Stimulated activated CD8-positive, alpha-beta memory T cell treated with anti-CD3 and anti-CD28 coated beads, Interleukin-15, amount 100 ng/mL, for 48 hours (primary cell): ENCODE results near the gene IKZF3.
"Not testable (repeated sequence)": the region's sequence is repeated elsewhere in the genome, so short reads cannot be mapped to it uniquely, and the experiment has no call there.

Experiments used
- DNase-seq, 2 donors: peaks; one replicate each; pipeline ENCODE4 v3.0.0-alpha.2; 2020; ENCODE audit warnings: low read depth in 2 of 2

Gene IKZF3

DNA sequence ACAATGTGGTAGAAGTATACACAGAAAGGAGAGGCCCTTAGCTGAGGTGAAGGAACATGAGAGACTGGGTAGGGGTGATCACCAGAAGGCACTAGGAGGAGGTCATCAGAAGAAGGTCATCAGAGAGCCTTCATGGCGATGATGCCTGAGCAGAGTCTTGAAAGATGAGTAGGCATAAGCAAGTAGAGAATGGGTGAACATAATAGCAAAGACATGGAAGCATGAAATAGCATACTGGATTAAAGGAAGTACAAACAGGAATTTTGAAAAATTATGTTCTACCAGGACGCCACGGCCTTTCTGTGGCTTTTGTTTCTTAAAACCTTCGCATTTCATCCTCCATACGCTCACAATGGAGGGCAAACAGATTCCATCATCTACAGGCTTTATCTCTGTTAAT lies 2.9 kb downstream of the IKZF3 start:
- DNase-seq: no peak

DNA sequence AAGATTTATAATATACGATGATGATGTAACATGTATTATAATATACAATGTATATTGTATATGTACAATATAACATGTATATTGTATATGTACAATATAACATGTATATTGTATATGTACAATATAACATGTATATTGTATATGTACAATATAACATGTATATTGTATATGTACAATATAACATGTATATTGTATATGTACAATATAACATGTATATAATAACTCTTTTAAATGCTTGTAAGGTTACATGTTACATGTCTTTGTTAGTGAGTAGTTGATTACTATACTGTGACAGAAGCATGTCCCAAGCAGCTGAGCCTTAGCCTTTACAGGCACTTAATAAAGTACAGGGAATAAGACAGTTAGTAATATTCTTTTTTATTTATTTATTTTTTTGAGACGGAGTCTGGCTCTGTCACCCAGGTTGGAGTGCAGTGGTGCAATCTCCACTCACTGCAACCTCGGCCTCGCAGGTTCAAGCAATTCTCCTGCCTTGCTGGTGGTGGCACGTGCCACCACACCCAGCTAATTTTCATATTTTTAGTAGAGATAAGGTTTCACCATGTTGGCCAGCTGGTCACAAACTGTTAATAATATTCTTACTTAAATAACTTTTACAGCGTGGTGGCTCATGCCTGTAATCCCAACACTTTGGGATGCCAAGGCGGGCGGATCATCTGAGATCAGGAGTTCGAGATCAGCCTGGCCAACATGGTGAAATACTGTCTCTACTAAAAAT lies 8.0 kb downstream of the IKZF3 start:
- DNase-seq: not testable (repeated sequence)

DNA sequence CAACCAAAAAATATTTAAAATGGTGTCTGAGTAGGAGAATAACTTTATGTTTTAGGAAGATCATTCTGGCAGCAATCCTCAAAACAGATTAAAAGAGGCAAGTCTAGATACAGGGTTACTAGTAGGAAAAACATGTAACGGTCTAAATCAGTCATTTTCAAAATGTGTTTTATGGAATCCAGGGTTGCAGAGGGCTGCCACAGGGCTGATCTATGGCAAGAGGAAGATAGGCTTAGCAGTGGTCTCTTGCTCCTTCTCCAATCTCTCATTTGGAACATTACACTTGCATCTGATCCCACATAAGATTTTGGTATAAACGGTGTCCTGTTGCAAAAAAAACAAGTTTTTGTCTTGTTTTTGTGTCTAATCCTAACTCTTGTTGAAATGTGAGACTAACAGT lies 9.2 kb downstream of the IKZF3 start:
- DNase-seq: no peak

DNA sequence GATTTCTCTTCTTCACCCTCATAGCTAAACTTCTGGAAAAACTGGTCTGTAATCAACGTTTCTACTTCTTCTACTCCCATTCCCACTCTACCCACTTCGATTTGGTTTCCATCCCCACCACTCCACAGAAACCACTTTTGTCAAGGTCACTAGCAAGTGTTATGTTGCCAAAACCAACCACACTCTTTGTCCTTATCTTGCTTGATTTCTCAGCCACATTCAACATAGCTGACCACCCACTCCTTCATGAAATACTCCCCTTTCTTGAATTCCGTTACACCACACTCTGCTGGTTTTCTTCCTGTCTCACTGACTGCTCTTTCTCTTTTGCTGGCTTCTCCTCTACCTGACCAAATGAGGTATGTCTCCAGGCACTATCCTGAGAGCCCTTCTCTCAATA lies 11.9 kb downstream of the IKZF3 start:
- no peak for DNase-seq

DNA sequence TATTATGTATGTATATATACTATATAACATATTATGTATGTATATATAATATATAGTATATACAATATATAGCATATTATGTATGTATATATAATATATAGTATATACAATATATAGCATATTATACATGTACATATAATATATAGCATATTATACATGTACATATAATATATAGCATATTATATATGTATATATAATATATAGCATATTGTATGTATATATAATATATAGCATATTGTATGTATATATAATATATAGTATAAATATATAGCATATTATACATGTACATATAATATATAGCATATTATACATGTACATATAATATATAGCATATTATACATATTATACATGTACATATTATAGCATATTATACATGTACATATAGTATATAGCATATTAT lies 13.9 kb downstream of the IKZF3 start:
- not testable (repeated sequence) for DNase-seq

DNA sequence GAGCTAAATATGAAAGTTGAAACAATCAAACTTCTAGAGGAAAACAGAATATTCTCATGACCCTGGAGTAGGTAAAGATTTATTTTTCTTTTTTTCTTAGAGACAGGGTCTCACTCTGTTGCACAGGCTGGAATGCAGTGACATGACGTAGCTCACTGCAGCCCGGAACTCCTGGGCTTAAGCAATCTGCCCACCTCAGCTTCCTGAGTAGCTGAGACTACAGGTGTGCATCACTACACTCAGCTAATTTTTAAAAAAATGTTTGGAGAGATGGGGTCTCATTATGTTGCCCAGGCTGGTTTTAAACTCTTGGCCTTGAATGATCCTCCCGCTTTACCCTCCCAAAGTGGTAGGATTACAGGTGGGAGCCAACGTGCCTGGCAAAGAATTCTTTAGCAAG lies 15.5 kb downstream of the IKZF3 start:
- DNase-seq: no peak

DNA sequence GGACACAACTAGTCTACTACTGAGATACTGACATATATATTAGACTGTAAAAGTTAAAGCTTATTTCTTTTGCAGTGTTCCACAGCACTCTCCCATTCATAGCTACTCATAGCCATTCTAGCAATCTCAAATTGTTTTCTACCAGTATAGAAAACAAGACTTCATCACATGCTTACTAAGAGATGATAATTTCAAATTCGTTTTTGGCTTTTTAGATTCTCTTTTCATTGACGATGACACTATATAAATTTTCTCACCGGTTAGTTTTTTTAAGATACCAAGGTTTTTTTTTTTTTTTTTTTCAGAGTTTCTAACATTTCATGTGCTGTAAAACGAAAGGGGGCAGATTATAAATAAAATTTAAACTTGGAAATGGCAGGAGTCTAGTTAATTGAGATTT lies 17.9 kb downstream of the IKZF3 start:
- no peak for DNase-seq

DNA sequence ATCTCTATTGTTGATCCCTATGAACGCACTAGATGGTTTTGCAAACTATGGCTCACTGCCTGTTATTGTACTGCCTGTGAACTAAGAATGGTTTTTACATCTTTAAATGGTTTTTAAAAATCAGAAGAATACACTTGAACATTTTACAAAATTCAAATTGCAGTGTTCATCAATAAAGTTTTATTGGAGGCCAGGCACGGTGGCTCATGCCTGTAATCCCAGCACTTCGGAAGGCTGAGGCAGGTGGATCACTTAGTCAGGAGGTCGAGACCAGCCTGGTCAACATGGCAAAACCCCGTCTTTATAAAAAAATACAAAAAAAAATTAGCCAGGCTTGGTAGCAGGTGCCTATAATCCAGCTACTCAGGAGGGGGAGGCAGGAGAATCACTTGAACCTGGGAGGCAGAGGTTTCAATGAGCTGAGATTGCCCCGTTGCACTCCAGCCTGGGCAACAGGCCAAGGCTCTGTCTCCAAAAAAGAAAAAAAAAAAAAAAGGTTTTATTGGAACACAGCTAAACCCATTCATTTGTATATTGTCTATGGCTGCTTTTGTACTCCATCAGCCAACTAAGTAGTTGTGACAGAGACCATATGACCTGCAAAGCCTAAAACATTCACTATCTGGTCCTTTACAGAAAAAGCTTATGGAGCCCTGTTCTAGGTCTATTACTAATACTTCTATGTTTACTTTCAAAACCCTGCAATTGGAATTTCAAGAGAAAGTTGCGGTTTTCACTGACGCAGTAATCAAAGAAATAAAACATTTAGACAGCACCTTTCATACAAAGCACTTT lies 18.9 kb downstream of the IKZF3 start:
- no peak for DNase-seq

DNA sequence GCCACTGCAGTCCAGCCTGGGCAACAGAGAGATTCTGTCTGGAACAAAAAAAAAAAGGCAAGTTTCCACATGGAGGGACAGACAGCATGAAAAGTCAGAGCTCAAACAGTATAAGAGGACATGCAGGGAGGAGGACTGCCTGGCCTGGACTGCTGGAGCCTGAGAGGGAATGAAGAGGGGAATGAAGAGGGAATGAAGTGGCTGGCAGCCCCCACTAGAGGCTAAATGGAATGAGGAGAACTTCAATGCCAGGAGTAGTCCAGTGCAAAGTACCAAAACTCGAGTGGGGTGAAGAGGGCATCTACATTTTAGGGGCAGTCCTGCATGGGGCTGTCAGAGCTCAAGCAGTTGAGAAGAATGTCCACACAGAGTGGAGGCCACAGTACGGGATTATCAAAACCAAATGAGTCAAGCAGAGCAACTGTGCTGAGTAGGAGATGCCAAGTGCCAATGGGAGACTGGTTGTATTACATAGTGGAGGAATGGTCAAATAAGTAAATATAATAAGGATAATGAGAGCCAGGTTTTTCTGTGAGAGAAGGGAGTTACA lies 22.9 kb downstream of the IKZF3 start:
- no peak for DNase-seq

DNA sequence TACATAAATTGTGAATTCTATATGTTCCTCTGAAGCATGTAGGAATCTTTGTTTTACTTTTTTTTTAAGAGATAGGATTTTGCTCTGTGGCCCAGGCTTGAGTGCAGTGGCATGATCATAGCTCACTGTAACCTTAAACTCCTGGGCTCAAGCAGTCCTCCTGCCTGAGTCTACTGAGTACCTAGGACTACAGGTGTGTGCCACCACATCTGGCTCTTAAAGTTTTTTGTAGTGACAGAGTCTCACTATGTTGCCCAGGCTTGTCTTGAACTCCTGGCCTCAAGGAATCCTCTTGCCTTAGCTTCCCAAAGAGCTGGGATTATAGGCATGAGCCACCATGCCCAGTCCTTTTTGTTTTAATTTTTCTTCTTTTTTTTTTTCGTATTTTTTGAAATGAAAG lies 25.3 kb downstream of the IKZF3 start:
- DNase-seq: no peak

DNA sequence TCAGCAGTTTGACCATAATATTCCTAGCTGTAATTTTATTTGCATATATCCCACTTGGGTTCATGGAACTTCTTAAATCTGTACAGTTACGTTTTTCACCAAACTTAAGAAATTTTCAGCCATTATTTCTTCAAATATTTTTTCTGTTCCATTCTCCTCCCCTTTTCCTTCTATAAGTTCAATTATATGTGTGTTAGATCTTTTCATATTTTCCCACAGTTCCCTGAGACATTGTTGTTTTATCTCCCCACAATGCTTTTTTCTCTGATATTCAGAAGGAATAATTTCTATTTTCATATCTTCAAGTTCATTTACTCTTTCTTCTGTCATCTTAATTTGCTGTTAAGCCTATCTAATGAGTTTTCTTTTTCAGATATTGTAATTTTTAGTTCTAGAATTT lies 26.1 kb downstream of the IKZF3 start:
- no peak for DNase-seq

DNA sequence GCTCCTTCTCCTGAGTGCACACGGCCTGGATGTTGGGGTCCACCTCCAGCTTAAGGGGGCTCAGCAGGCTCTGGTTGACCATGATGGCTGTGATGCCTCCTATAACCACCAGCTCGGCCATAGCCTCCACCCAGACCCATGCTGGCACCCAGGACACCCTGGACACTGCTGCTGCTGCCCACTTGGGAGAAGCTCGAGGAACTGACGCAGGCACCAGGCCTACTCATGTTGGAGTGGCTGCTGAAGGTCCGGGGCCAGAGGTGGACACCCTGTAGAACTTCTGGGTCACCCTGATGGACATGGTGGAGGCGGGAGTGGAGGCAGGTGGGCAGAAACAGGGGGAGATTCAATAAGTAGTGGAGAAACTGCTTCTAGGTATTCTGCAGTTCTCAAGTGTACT lies 28.0 kb downstream of the IKZF3 start:
- DNase-seq: no peak

DNA sequence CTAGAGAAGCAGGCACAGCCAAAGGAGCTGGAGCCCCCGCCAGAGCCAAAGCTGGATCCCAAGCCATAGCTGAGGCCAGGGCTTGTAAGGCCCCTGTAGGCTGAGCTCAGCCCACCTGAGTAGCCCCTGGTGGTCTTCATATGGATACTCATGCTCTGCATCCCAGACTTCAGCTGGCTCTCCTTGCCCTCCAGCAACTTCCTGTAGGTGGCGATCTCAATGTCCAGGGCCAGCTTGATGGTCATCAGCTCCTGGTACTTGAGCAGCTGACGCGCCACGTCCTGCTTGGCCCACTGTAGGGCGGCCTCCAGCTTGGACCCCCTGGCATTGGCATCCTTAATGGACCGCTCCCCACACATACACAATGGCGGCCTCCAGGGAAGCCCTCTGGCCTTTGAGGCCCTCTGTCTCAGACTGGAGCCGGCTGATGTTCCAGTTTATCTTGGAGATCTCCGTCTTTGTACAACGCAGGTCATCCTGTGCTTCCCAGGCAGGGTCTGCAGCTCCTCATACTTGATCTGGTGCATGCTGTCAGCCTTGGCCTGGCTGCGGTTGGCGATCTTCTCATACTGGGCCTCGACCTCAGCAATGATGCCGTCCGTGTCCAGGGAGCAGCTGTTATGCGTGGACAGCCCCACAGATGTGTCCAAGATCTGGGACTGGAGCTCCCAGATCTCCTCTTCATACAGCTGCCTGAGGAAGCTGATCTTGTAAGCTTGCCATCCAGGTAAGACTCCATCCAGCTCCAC lies 28.9 kb downstream of the IKZF3 start:
- no peak for DNase-seq

DNA sequence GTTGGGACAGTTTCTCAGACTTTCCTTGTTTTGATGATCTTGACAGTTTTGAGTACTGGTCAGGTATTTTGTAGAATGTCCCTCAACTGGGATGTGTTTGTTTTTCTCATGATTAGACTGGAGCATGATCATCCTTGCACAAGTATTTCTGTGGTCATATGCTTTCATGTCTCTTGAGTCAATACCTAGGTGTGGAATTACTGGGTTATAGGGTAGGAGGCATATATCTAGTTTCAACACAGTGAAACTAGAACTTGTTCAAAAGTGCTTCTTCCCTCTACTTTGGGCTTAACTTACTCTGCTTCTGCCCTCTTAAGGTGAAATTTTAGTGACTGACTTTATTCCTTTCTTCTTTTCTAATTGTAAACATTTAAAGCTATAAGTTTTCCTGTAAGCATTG lies 30.1 kb downstream of the IKZF3 start:
- DNase-seq: no peak

DNA sequence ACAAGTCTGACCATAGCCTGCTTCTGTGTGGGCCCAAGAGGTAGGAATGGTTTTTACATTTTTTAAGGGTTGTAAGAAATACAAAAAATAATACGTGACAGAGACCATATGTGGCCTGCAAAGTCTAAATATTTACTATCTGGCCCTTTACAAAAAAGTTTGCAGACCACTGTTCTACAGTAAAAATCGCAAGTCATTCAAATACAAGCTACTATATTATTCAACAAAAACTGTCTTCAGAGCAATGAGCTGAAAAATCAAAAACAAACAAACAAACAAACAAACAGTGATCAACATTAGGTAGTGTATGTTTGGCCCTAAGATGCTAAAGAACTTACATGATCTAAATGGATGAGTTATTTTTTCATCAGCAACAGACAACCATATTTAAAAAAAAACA lies 32.5 kb downstream of the IKZF3 start:
- no peak for DNase-seq

DNA sequence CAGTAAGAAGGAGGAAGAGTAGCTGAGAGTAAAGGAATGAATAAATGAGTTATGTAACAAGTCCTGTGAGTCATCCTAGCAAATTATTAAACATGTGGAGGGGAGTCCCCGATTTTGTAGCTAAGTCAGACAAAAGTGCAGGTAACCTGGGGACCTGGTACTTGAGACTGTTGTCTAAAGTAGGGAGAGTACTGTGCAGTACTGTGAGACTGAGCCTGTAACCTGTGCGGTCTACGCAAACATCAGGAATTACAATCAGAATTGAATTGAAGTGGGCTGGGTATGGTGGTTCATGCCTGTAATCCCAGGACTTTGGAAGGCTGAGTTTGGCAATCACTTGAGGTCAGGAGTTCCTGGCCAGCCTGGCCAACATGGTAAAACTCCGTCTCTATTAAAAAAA lies 35.7 kb downstream of the IKZF3 start:
- no peak for DNase-seq

DNA sequence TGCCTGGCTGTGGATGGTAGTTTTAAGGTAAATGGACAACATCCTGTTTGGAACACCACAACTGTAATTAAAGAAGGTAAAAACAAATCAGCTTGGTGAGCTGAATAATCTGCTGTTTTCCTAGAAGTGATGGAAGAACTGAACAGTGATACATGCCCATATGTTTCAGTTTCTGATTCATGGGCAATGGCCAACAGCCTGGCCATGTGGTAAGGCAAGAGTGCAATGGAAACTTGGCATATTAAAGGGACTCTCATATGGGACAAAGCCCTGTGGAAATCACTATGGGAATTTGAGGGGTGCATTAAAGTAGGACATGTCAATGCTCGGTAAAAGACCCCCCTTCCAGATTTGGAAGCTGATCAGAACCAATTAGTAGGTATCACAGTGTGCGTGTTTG lies 37.8 kb downstream of the IKZF3 start:
- DNase-seq: no peak

DNA sequence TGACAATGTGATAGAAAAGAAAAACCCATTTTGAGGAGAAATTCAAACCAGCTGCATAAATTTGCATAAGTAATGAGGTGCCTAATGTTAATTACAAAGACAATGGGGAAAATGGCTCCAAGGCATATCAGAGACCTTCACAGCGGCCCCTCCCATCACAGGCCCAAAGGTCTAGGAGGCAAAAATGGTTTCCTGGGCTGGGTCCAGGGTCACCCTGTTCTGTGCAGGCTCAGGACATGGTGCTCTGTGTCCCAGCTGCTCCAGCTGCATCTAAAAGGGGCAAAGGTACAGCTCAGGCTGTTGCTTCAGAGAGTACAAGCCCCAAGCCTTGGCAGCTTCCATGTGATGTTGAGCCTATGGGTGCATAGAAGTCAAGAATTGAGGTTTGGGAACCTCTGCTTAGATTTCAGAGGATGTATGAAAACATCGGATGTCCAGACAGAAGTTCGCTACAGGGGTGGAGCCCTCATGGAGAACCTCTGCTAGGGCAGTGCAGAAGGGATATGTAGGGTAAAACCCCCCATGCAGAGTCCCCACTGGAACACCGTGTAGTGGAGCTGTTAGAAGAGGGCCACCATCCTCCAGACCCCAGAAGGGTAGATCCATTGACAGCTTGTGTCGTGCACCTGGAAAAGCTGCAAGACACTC lies 40.6 kb downstream of the IKZF3 start:
- no peak for DNase-seq

DNA sequence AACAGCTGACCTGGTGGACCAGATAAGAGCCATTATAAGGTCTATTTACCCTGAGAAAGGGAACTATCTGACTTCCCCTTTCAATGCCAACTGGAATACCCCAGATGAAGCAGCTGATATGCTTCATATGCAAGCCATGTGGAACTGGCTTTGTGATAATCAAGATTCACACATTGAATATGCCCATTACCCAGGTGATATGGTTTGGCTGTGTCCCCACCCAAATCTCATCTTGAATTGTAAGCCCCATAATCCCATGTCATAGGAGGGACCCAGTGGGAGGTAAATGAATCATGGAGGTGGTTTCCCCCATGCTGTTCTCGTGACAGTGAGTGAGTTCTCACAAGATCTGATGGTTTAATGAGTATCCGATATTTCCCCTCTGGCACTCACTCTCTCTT lies 42.1 kb downstream of the IKZF3 start:
- DNase-seq: no peak

DNA sequence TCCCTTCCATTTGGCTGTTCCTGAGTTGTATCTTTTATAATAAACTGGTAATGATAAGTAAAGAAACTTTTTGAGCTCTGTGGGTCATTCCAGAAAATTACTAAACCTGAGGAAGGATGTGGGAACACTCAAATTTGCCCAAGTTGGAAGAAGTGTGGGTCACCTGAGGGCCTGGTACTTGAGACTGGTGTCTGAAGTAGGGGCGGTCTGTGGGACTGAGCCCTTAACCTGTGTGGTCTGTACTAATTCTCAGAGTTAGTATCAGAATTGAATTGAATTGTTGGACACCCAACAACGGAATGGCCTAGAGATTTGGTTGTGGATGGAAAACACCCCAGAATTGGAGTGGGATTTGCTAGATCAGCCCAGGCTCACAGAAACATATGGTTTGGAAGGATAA lies 43.1 kb downstream of the IKZF3 start:
- no peak for DNase-seq

DNA sequence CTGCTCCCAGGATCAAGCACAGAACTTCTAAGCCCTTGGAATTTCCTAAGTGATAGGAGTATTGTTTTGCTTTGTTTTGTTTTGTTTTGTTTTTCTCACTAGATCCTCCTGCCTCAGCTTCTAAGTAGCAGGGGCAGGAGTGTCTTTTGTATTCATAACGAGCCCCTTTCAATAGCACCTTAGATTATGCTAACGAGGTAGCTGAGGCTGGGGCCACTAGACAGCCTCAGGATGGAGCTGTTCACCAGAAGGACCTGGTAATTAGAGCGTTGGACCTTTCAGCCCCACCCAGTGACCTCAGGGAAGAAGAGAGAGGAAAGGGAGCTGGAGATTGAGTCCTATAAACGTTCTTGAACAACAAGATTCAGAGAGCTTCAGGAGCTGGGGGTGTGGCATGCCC lies 43.6 kb downstream of the IKZF3 start:
- no peak for DNase-seq
